Dendritic cell treated with granulocyte-macrophage colony-stimulating factor and Interleukin-4, amounts not matched to agents 40 ng/mL and 50 ng/mL, for 4 days (primary cell): ENCODE data around the gene ZNF276.
A peak's percentile ranks its signal among the peaks of the same experiment; 100 is the strongest.
"Not testable (repeated sequence)": the region's sequence is repeated elsewhere in the genome, so short reads cannot be mapped to it uniquely, and the experiment has no call there.

Experiments used
- H3K27ac Mint-ChIP-seq: one replicate; pipeline ENCODE4 v1.8.0; 2022; ENCODE audit warnings: mild to moderate bottlenecking, mixed read lengths
- H3K27me3 Mint-ChIP-seq: one replicate; pipeline ENCODE4 v1.8.0; 2022; ENCODE audit warnings: mild to moderate bottlenecking, mixed read lengths
- H3K36me3 Mint-ChIP-seq: one replicate; pipeline ENCODE4 v1.8.0; 2022; ENCODE audit warnings: low read depth, mixed read lengths
- H3K4me1 Mint-ChIP-seq: one replicate; pipeline ENCODE4 v1.8.0; 2022; ENCODE audit warnings: low read depth, mixed read lengths
- H3K4me3 Mint-ChIP-seq: one replicate; pipeline ENCODE4 v1.8.0; 2022; ENCODE audit warnings: mild to moderate bottlenecking, moderate library complexity, mixed read lengths
- H3K9me3 Mint-ChIP-seq: one replicate; pipeline ENCODE4 v1.8.0; 2022; ENCODE audit warnings: mixed read lengths
- intact Hi-C: fragments of 100-400 bp; cut with micrococcal nuclease; formaldehyde crosslinking; loops from one replicate; pipeline ENCODE4 v1.15.0; 2022

ZNF276 gene

DNA sequence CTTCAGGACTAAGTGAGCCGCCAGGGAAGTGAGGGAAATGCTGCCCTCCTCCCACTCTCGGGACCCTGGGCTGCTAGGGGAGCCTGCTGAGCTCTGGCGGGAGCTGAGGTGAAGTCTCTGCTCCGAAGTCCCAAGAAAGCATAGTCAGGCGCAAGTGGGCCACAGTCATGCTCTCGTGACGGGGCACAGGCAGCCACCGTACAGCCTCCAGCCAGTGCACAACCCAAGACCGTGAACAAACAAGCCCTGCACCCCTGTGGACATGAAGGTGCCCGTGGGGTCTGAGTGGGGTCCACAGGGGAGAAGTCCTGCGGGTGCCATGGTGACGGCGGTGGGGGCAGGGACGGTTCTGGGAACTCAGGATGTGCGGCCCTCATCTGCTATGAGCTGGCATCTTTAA lies 24.7 kb downstream of the ZNF276 start:
- Mint-ChIP-seq H3K27ac (no peak overlapping the region), H3K27me3 (no peaks in the 10 kb centered on the region), H3K4me1 (peaks cover 36% of the 10 kb centered on the region), H3K36me3 (peaks cover 62% of the 10 kb centered on the region), H3K9me3 (no peaks in the 10 kb centered on the region), H3K4me3 (no peak overlapping the region)
- intact Hi-C loops = no loop called here

DNA sequence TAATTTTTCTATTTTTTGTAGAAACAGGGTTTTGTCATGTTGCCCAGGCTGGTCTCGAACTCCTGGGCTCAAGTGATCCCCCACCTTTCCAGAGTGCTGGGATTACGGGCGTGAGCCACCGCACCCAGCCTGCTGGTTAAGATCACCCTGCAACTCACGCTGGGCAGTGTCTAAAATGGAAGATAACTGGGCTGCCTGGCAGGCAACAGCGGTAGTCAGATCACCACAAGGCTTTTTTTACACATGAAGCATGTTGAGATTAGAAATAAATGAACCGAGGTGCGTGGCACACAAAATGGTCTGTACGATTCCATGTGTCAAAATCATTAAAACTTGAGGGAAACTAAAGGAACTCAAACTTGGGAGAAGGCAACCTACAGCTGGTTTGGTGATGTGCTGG lies 26.7 kb downstream of the ZNF276 start:
- no peak overlapping the region for H3K27ac Mint-ChIP-seq
- peaks cover 28% of the 10 kb centered on the region for H3K4me1 Mint-ChIP-seq
- peaks cover 50% of the 10 kb centered on the region for H3K36me3 Mint-ChIP-seq
- H3K27me3 Mint-ChIP-seq = no peaks in the 10 kb centered on the region
- no peaks in the 10 kb centered on the region for H3K9me3 Mint-ChIP-seq
- intact Hi-C loops = no loop called here
- H3K4me3 Mint-ChIP-seq = no peak overlapping the region

DNA sequence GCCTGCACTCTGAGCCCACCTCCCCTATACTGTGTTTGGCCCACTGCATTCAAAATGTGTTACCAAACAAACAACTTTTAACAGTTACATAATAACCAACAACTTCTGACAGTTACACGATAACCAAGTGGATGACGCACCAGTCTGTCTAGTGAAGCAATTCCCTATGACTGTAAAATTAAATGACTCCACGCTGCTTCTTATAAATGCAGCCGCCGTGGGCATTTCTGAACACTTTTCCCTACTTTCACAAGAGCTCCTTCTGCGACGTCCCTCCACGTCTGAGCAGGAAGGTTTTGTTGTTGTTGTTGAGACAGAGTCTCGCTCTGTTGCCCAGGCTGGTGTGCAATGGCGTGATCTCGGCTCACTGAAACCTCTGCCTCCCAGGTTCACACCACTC lies 27.6 kb downstream of the ZNF276 start:
- Mint-ChIP-seq H3K36me3 (peaks cover 44% of the 10 kb centered on the region), H3K4me3 (no peak overlapping the region), H3K27ac (no peak overlapping the region), H3K27me3 (no peaks in the 10 kb centered on the region), H3K4me1 (peaks cover 28% of the 10 kb centered on the region), H3K9me3 (no peaks in the 10 kb centered on the region)
- intact Hi-C loops = no loop called here

DNA sequence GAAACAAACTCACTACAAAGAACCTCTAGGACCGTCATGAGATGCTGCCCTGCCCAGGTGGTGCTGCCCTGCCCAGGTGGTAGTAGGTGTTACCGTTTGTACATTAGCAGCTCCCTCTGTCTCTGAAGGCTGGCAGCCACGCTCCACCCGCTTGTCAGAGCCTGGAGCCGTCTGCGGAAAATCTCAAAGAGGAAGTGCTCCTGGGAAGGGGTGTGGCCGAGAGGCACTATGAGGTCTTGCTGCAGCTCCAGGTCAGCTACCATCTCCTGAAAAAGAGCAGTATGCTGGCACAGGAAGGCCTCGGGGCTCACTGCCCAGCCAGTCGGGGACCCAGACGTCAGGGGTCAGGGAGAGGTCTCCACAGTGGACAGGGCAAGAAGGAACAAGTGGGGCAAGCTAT lies 28.3 kb downstream of the ZNF276 start:
- Mint-ChIP-seq H3K27ac (peak overlapping the region; percentile 5), H3K36me3 (peaks cover 37% of the 10 kb centered on the region), H3K27me3 (no peaks in the 10 kb centered on the region), H3K9me3 (no peaks in the 10 kb centered on the region), H3K4me3 (no peak overlapping the region), H3K4me1 (peaks cover 34% of the 10 kb centered on the region)
- intact Hi-C loops = no loop called here

DNA sequence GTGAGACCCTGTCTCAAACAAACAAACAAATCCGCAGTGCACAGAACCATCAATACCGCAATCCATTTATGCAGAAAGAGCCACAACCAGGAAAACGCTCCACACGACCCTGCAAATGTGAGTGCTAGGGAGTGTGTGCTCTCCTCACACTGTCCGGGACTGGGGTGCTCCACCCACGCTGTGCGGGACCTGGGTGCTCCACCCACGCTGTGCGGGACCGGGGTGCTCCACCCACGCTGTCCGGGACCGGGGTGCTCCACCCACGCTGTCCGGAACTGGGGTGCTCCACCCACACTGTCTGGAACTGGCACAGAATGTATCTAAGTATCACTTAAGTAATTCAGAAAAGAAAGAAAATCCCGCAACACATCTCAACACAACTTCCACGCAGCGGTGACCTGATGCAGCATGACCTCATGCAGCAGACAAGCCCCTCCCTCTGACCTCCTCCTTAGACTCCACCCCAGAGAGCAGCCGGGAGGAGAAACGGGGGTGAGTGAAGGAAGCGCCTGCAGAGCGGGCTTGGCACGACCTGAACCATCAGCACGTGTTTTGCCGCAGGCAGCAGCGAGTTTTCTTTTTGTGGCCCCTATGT lies 38.5 kb downstream of the ZNF276 start:
- intact Hi-C loops = loop anchor here (5.0 kb wide), 1 partner anchor 102 kb away; no protein-coding TSS in a partner anchor
- no peaks in the 10 kb centered on the region for H3K9me3 Mint-ChIP-seq
- no peak overlapping the region for H3K4me3 Mint-ChIP-seq
- H3K27ac Mint-ChIP-seq = peak overlapping the region; percentile 81
- no peaks in the 10 kb centered on the region for H3K27me3 Mint-ChIP-seq
- peaks cover 9% of the 10 kb centered on the region for H3K36me3 Mint-ChIP-seq
- peaks cover 51% of the 10 kb centered on the region for H3K4me1 Mint-ChIP-seq

DNA sequence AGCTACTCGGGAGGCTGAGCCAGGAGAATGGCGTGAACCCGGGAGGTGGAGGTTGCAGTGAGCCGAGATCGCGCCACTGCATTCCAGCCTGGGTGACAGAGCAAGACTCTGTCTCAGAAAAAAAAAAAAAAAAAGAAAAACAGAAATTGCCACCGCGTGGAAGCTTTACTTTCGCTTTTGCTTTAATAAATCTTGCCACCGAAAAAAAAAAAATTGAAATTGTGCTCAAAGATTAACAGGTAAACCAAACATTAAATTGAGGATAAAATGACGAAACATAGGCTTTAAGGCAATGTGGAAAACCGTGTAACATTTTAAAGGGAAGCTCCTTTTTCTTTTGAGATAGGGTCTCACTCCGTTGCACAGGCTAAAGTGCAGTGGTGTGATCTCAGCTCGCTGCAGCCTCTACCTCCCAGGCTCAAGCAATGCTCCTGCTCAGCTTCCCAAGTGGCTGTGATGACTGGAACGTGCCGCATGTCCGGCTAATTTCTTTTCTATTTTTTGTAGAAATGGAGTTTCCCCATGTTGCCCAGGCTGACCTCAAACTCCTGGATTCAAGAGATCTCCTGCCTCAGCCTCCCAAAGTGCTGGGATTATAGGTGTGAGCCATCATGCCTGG lies 40.1 kb downstream of the ZNF276 start:
- intact Hi-C loops = loop anchor here (5.0 kb wide), 1 partner anchor 101 kb away; no protein-coding TSS in a partner anchor
- Mint-ChIP-seq H3K36me3 (peaks cover 6% of the 10 kb centered on the region), H3K4me1 (peaks cover 51% of the 10 kb centered on the region)

DNA sequence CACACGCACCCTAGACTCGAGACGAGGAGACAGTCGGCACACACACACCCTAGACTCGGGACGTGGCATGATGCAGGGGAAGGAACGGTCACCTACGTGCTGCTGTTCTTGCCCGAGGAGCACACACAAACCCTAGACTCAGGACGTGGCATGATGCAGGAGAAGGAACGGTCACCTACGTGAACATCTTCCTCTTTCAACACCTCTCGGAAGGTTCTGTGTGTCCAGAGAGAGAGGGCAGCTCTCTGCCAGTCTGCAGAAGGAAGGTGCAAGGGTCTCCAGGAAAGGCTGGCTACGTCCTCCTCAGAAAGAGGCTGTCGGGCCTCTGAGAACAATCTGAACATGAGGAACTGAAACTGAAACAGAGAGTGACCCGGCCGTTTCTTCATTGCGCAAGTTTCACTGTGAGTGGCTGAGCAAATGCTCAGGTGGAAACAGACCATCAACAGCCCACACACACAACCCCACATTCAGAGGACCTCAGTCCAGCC lies 43.4 kb downstream of the ZNF276 start:
- H3K27ac Mint-ChIP-seq = peak overlapping the region; percentile 84
- peaks cover 49% of the 10 kb centered on the region for H3K4me1 Mint-ChIP-seq
- no peaks in the 10 kb centered on the region for H3K9me3 Mint-ChIP-seq
- H3K4me3 Mint-ChIP-seq = peak overlapping the region; percentile 72
- peaks cover 11% of the 10 kb centered on the region for H3K36me3 Mint-ChIP-seq
- intact Hi-C loops = loop anchor here (5.0 kb wide), 1 partner anchor 98 kb away; no protein-coding TSS in a partner anchor
- H3K27me3 Mint-ChIP-seq = no peaks in the 10 kb centered on the region

More for the DNA sequence above, 40.1 kb downstream of the ZNF276 start:
- peak overlapping the region; percentile 81 for H3K27ac Mint-ChIP-seq
- H3K27me3 Mint-ChIP-seq = no peaks in the 10 kb centered on the region
- peak overlapping the region; percentile 69 for H3K4me3 Mint-ChIP-seq
- H3K9me3 Mint-ChIP-seq = no peaks in the 10 kb centered on the region

DNA sequence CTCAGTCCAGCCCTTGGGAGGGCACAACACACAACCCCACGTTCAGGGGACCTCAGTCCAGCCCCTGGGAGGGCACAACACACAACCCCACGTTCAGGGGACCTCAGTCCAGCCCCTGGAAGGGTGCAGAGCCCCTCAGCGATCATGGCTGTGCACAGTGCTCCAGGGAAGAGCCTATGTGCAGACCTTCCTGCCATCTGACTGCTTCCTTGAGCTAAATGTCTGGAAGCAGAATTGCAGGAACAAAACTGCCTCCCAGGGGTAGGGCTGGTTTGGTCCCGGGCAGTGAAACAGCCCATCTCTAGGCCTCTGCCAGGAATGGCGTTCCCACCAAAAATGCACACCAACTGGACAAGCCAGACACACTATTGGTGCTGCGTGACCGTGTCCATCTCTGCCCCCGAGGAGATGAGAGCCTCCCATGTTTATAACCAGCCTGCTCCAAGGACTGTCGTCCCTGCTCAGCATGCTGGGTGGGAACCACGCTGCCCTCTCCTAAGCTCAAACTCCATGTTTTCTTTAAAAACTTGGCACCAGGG lies 44.0 kb downstream of the ZNF276 start:
- peaks cover 43% of the 10 kb centered on the region for H3K4me1 Mint-ChIP-seq
- H3K27me3 Mint-ChIP-seq = no peaks in the 10 kb centered on the region
- intact Hi-C loops = no loop called here
- no peaks in the 10 kb centered on the region for H3K9me3 Mint-ChIP-seq
- H3K27ac Mint-ChIP-seq = peak overlapping the region; percentile 84
- peak overlapping the region; percentile 57 for H3K4me3 Mint-ChIP-seq
- peaks cover 17% of the 10 kb centered on the region for H3K36me3 Mint-ChIP-seq

DNA sequence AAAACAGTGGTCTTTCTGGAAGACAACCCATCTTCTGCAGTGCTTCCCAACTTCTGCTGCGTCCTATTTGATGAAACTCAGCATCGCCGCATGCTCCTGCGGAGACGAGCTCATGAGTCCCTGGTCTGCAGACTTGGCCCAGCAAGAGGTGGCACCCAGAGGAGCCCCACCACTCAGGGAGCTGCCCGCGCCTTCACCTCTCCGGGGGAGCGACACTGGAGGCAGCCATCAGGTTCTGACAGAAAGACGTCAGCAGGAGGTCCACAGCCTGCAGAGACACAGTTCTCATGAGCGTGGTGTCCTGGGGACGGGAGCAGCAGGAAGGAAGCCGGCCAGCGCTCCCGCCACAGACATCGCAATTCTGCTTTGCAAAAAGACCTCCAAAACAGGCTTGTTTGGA lies 49.0 kb downstream of the ZNF276 start:
- intact Hi-C loops = no loop called here
- no peak overlapping the region for H3K27ac Mint-ChIP-seq

DNA sequence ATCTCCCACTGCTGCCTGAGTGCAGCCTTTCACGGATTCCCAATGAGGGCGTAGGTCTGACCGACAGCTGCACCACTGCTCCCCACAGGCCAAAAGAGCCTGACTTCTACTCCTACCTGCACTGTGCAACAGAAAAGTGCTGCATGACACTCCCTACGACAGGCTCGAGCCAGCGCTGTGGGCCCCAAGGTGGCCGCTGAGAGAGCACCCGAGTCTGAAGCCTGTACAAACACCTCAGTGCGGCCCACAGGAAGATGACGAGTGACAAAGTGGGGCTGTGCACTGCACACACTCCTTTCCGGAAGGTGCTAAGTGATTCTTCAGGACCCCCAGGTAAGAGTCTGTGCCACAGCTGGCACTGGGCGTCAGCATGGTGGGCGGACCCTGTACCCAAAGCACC lies 53.9 kb downstream of the ZNF276 start:
- H3K9me3 Mint-ChIP-seq = no peaks in the 10 kb centered on the region
- H3K4me1 Mint-ChIP-seq = no peaks in the 10 kb centered on the region
- no peaks in the 10 kb centered on the region for H3K27me3 Mint-ChIP-seq
- peaks cover 40% of the 10 kb centered on the region for H3K36me3 Mint-ChIP-seq
- no peak overlapping the region for H3K4me3 Mint-ChIP-seq
- intact Hi-C loops = no loop called here
- no peak overlapping the region for H3K27ac Mint-ChIP-seq

More for the DNA sequence above, 49.0 kb downstream of the ZNF276 start:
- H3K4me1 Mint-ChIP-seq = peaks cover 13% of the 10 kb centered on the region
- H3K27me3 Mint-ChIP-seq = no peaks in the 10 kb centered on the region
- H3K9me3 Mint-ChIP-seq = no peaks in the 10 kb centered on the region
- H3K36me3 Mint-ChIP-seq = peaks cover 48% of the 10 kb centered on the region
- no peak overlapping the region for H3K4me3 Mint-ChIP-seq

DNA sequence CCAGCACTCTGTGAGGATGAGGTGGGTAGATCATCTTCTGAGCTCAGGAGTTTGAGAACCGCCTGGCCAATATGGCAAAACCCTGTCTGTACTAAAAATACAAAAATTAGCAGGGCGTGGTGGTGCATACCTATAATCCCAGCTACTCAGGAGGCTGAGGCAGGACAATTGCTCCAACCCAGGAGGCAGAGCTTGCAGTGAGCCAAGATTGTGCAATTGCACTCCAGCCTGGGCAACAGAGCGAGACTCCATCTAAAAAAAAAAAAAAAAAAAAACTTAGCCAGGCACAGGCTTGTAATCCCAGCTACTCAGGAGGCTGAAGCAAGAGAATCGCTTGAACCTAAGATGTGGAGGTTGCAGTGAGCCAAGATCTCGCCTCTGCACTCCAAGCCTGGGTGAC lies 56.9 kb downstream of the ZNF276 start:
- H3K4me1 Mint-ChIP-seq, H3K27me3 Mint-ChIP-seq, H3K4me3 Mint-ChIP-seq, H3K9me3 Mint-ChIP-seq, intact Hi-C loops, H3K27ac Mint-ChIP-seq: not testable (repeated sequence)
- peaks cover 22% of the 10 kb centered on the region for H3K36me3 Mint-ChIP-seq

DNA sequence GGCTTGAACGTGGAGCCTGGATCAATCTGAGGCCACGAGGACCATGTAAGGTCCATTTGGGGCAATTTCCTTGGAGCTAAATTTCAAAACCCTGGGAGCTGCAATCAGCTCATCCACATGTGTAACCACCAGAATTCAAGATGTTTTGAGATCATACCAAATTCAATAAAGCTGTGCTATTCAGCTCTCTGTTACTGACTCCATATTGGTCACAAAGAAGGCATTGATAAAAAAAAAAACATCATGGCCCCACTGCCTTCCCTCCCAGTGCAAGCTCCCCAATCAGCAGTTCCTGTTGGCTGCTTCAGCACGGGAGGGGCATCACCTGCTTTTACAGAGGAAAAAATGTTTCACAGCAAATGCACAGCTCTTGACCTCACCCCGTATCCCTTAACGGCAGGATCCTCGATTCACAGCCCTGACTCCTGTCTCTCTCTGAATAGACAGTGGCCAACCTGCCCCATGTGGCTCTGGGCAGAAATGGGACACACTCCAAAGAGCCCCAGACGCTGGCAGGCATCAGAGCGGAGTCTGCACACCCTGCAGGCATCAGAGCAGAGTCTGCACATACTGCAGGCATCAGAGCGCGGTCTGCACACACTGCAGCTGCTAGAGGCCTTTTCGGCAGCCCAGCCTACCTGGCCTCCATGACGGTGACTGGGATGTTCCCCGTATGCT lies 58.0 kb downstream of the ZNF276 start:
- Mint-ChIP-seq H3K27me3 (no peaks in the 10 kb centered on the region), H3K4me3 (no peak overlapping the region), H3K9me3 (no peaks in the 10 kb centered on the region), H3K36me3 (peaks cover 24% of the 10 kb centered on the region), H3K4me1 (no peaks in the 10 kb centered on the region), H3K27ac (no peak overlapping the region)
- intact Hi-C loops = no loop called here

DNA sequence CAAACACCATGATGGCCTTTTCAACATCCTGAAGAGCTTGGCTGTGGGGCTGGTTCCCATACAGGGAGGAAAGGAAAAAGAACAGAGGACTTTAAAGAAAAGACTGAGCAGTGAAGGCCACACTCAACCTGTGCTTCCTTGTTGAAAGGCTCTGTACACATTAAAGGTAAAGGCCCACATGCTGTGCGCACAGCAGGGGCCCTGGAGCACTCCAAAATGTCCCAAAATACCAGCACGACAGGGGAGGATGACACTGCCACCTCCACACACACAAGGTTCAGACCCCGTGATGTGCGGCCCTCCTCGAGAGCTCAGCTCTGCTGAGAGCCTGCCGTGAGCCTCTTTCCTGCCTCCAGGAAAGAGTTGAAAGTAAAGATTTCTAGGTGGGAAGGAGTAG lies 58.6 kb downstream of the ZNF276 start:
- H3K36me3 Mint-ChIP-seq = peaks cover 29% of the 10 kb centered on the region
- intact Hi-C loops = no loop called here
- no peaks in the 10 kb centered on the region for H3K27me3 Mint-ChIP-seq
- no peaks in the 10 kb centered on the region for H3K9me3 Mint-ChIP-seq
- H3K4me3 Mint-ChIP-seq = no peak overlapping the region
- H3K27ac Mint-ChIP-seq = no peak overlapping the region
- H3K4me1 Mint-ChIP-seq = no peaks in the 10 kb centered on the region

DNA sequence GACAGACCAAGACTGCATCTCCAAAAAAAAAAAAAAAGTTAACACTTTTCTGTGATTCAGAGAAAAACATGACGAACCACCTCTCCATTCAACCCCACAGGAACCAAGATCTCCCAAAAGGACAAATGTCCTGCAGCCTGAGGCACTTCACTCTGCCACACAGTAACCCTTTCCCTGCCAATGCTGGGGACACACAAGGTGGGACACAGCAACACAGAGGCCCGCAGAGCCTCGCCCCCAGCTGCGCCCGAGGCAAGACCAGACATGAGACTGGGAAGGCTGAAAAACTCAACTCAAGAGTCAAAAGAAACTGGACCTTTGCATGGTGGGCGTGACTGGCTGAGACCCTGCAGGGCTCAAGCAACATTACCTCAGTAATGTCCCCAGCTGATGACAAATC lies 61.2 kb downstream of the ZNF276 start:
- Mint-ChIP-seq H3K27ac (no peak overlapping the region), H3K9me3 (no peaks in the 10 kb centered on the region), H3K36me3 (peaks cover 30% of the 10 kb centered on the region), H3K4me1 (no peaks in the 10 kb centered on the region), H3K4me3 (no peak overlapping the region), H3K27me3 (no peaks in the 10 kb centered on the region)
- intact Hi-C loops = no loop called here
